Keratinocyte (primary cell): ENCODE measurements around the gene RAD51. TPM values are rescaled to one million over a fixed set of nuclear protein-coding genes. Genes with fewer than 3 reads are reported as not detected.

ENCODE experiments used
- DNase-seq: peaks from one replicate; pipeline ENCODE4 v3.0.0-alpha.2; 2011; ENCODE audit warnings: low read depth, missing footprints, low spot score
- FAIRE-seq: peaks from 2 replicates; lab custom pipeline; 2011; peaks lifted over from hg19 to GRCh38; lab: Jason Lieb, UNC
- H2AFZ ChIP-seq: 2 replicates; pipeline ENCODE4 v1.6.0; 2012; ENCODE audit warnings: low read length, control low read depth, inconsistent platforms; ENCODE audit not compliant: control insufficient read depth
- H3K27ac ChIP-seq: 2 replicates; pipeline ENCODE4 v1.5.1; 2011; ENCODE audit warnings: low read length; ENCODE audit not compliant: control insufficient read depth, insufficient read depth
- H3K27me3 ChIP-seq: 3 replicates; pipeline ENCODE4 v1.6.0; 2011; ENCODE audit warnings: low read length; ENCODE audit not compliant: control insufficient read depth, insufficient read depth; ENCODE audit errors: extremely low read depth
- H3K36me3 ChIP-seq, 2 experiments: 2 replicates in 1 of 2; 3 replicates in 1 of 2; pipeline ENCODE4 v1.5.1; 2011; ENCODE audit warnings: low read length in 2 of 2, mild to moderate bottlenecking in 1 of 2; ENCODE audit not compliant: control insufficient read depth in 2 of 2, insufficient read depth in 2 of 2; ENCODE audit errors: extremely low read depth in 1 of 2
- H3K4me1 ChIP-seq: 3 replicates; pipeline ENCODE4 v1.5.1; 2011; ENCODE audit warnings: low read length; ENCODE audit not compliant: control insufficient read depth, insufficient read depth; ENCODE audit errors: extremely low read depth
- H3K4me2 ChIP-seq: 3 replicates; pipeline ENCODE4 v1.6.0; 2011; ENCODE audit warnings: low read depth, low read length; ENCODE audit not compliant: control insufficient read depth, insufficient read depth; ENCODE audit errors: extremely low read depth
- H3K4me3 ChIP-seq, 3 experiments: fragments of 200-600 bp in 1 of 3; sonication (generic) in 1 of 3; 2 replicates in 2 of 3; 3 replicates in 1 of 3; pipeline ENCODE4 v1.5.1; 2011 to 2016; ENCODE audit warnings: low read length in 3 of 3, mild to moderate bottlenecking in 3 of 3, control low read depth in 2 of 3, inconsistent platforms in 1 of 3, low read depth in 1 of 3, mixed read lengths in 1 of 3, mixed run types in 1 of 3, moderate library complexity in 1 of 3; ENCODE audit not compliant: control insufficient read depth in 2 of 3, insufficient read depth in 2 of 3; ENCODE audit errors: extremely low read depth in 1 of 3
- H3K79me2 ChIP-seq: 2 replicates; pipeline ENCODE4 v1.6.0; 2012; ENCODE audit warnings: low read length; ENCODE audit not compliant: control insufficient read depth, insufficient read depth
- H3K9ac ChIP-seq: 3 replicates; pipeline ENCODE4 v1.6.0; 2011; ENCODE audit warnings: low read length; ENCODE audit not compliant: control insufficient read depth, insufficient read depth; ENCODE audit errors: extremely low read depth
- H3K9me1 ChIP-seq: 3 replicates; pipeline ENCODE4 v1.6.0; 2011; ENCODE audit warnings: low read length; ENCODE audit not compliant: control insufficient read depth, insufficient read depth; ENCODE audit errors: extremely low read depth
- H3K9me3 ChIP-seq: 2 replicates; pipeline ENCODE4 v1.5.1; 2012; ENCODE audit warnings: low read depth, low read length; ENCODE audit not compliant: control insufficient read depth
- H4K20me1 ChIP-seq: 3 replicates; pipeline ENCODE4 v1.6.0; 2011; ENCODE audit warnings: low read length; ENCODE audit not compliant: control insufficient read depth, insufficient read depth; ENCODE audit errors: extremely low read depth
- EZH2 ChIP-seq: IDR thresholded peaks from one replicate; pipeline ENCODE4 v1.6.1; 2012; ENCODE audit warnings: inconsistent platforms, mild to moderate bottlenecking, low read length, moderate library complexity
- dilution Hi-C: fragments of 300-500 bp; cut with MboI; formaldehyde crosslinking; loops from one replicate; pipeline ENCODE4 v1.7.0; 2020; ENCODE audit warnings: low sequenced_read_pairs; ENCODE audit not compliant: extremely low pct_ligation_motif_present
- polyA plus RNA-seq, 5 experiments: library from polyadenylated mRNA; depleted of rRNA in 3 of 5; stranded (reverse) in 3 of 5; stranded (forward) in 1 of 5; unstranded in 1 of 5; fragments of >200 nt; gene quantifications; 1 replicate in 1 of 5; 2 replicates in 3 of 5; 3 replicates in 1 of 5; pipeline versions ENCODE4 v1.2.1 to v1.2.3, GENCODE V29; 2011 to 2012; ENCODE audit warnings: missing spikeins in 2 of 5, low read depth in 1 of 5, low replicate concordance in 1 of 5
- TF ChIP-seq, protein P1 (sequence below), 3 experiments: IDR thresholded peaks in 1 of 3; conservative IDR thresholded peaks in 1 of 3; optimal IDR thresholded peaks in 1 of 3; 2 replicates in 2 of 3; 3 replicates in 1 of 3; pipeline versions ENCODE3 to v1.5.1; 2011; ENCODE audit warnings: low read length in 3 of 3, mild to moderate bottlenecking in 3 of 3, moderate library complexity in 2 of 3, control low read depth in 1 of 3, inconsistent platforms in 1 of 3; ENCODE audit not compliant: insufficient read depth in 2 of 3; ENCODE audit errors: extremely low read depth in 1 of 3

Gene RAD51
- polyA plus RNA-seq, 1 donor (not counting 4 experiments of a cell fraction or from before 2014, with no cell fraction given): 6.9 TPM

DNA sequence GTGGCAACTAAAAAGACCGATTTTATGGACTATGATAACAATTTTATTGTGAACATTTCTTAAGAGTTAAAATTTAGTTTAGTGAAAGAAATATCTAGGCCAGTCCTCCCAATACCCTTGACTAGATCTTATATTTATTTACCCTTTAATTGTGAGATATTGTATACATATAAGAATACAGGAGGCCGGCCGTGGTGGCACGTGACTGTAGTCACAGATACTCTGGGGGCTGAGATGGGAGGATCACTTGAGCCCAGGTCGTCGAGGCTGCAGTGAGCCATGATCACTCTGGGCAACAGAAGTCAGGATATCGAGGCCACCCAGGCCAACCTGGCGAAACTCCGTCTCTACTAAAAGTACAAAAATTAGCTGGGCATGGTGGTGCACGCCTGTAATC, 60.8 kb downstream of the RAD51 start:
- Histone ChIP-seq H3K36me3 (peaks cover 6 to 14% of the 10 kb centered on the region in 2 experiments), H3K27me3 (no peaks in the 10 kb centered on the region), H3K79me2 (peaks cover 34% of the 10 kb centered on the region), H3K9me1 (no peaks in the 10 kb centered on the region), H2AFZ (peak overlapping the region; percentile 96), H4K20me1 (no peaks in the 10 kb centered on the region), H3K4me2 (peak overlapping the region; percentile 82), H3K4me1 (peaks cover 11% of the 10 kb centered on the region), H3K4me3 (peak overlapping the region; percentile 84 to 98 (median 93)), H3K9me3 (no peaks in the 10 kb centered on the region), H3K9ac (peak overlapping the region; percentile 88), H3K27ac (peak overlapping the region; percentile 86)
- no peak for FAIRE-seq
- DNase-seq: no peak
- dilution Hi-C loops: no loop called here
- TF ChIP-seq, protein P1, sequence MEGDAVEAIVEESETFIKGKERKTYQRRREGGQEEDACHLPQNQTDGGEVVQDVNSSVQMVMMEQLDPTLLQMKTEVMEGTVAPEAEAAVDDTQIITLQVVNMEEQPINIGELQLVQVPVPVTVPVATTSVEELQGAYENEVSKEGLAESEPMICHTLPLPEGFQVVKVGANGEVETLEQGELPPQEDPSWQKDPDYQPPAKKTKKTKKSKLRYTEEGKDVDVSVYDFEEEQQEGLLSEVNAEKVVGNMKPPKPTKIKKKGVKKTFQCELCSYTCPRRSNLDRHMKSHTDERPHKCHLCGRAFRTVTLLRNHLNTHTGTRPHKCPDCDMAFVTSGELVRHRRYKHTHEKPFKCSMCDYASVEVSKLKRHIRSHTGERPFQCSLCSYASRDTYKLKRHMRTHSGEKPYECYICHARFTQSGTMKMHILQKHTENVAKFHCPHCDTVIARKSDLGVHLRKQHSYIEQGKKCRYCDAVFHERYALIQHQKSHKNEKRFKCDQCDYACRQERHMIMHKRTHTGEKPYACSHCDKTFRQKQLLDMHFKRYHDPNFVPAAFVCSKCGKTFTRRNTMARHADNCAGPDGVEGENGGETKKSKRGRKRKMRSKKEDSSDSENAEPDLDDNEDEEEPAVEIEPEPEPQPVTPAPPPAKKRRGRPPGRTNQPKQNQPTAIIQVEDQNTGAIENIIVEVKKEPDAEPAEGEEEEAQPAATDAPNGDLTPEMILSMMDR (optimal IDR thresholded peaks at IDR 0.05 in 1 of 3, IDR thresholded peaks at IDR 0.05 in 1 of 3, conservative IDR thresholded peaks at IDR 0.05 in 1 of 3; ENCODE audit: extremely low read depth in 1 of 3, insufficient read depth in 2 of 3, low read length in 3 of 3): no peak
- TF ChIP-seq EZH2: no peak

DNA sequence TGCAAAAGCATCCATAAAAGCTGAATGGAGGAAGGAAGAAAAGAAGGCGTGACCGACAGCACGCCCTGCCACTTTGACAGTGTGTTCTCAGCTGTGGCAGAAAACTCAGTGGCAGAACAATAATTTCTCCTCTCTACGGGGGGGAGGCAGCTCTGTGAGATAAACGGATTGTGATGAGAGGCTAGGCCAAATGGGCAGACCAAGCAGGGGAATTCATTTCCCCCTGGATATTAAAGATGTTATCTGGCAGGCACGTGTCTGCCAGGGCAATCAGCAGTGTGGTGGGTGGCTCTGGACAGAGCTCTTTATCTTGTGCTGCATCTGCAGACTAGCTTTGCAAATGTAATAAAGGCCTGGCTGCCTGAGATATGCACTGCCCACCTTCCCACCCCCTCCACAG, 62.0 kb downstream of the RAD51 start:
- Histone ChIP-seq H3K9me1 (no peaks in the 10 kb centered on the region), H3K27me3 (no peaks in the 10 kb centered on the region), H3K9me3 (no peaks in the 10 kb centered on the region), H3K79me2 (peaks cover 27% of the 10 kb centered on the region), H3K4me3 (no peak overlapping the region), H2AFZ (no peak overlapping the region), H3K4me2 (no peak overlapping the region), H3K9ac (no peak overlapping the region), H4K20me1 (no peaks in the 10 kb centered on the region), H3K4me1 (peaks cover 11% of the 10 kb centered on the region), H3K36me3 (peaks cover 1 to 6% of the 10 kb centered on the region in 2 experiments), H3K27ac (no peak overlapping the region)
- TF ChIP-seq, protein P1 (optimal IDR thresholded peaks at IDR 0.05 in 1 of 3, IDR thresholded peaks at IDR 0.05 in 1 of 3, conservative IDR thresholded peaks at IDR 0.05 in 1 of 3; ENCODE audit: extremely low read depth in 1 of 3, insufficient read depth in 2 of 3, low read length in 3 of 3): no peak
- no peak for TF ChIP-seq EZH2
- dilution Hi-C loops: no loop called here
- no peak for FAIRE-seq
- no peak for DNase-seq
